Renal cortex interstitium (tissue), 11 donors: ENCODE measurements around the gene PIGK. TPM values are rescaled to one million over a fixed set of nuclear protein-coding genes. Genes with fewer than 3 reads are reported as not detected.
A peak's percentile ranks its signal among the peaks of the same experiment; 100 is the strongest.
"Not testable (repeated sequence)": the region's sequence is repeated elsewhere in the genome, so short reads cannot be mapped to it uniquely, and the experiment has no call there.

Source experiments
- DNase-seq, 11 donors: peaks; one replicate each; pipeline ENCODE4 v3.0.0-alpha.2; 2013; ENCODE audit warnings: low read depth in 9 of 11, low spot score in 4 of 11; ENCODE audit errors: extremely low read depth in 1 of 11
- polyA plus RNA-seq, 3 donors: library from polyadenylated mRNA; unstranded; fragments of 120-200 nt; gene quantifications; one replicate each; pipeline ENCODE4 v1.2.1, GENCODE V29; 2013; ENCODE audit not compliant: insufficient read length in 3 of 3

PIGK gene
- polyA plus RNA-seq, 3 donors, result 42.3 to 49.0 (median 43.9) TPM

DNA sequence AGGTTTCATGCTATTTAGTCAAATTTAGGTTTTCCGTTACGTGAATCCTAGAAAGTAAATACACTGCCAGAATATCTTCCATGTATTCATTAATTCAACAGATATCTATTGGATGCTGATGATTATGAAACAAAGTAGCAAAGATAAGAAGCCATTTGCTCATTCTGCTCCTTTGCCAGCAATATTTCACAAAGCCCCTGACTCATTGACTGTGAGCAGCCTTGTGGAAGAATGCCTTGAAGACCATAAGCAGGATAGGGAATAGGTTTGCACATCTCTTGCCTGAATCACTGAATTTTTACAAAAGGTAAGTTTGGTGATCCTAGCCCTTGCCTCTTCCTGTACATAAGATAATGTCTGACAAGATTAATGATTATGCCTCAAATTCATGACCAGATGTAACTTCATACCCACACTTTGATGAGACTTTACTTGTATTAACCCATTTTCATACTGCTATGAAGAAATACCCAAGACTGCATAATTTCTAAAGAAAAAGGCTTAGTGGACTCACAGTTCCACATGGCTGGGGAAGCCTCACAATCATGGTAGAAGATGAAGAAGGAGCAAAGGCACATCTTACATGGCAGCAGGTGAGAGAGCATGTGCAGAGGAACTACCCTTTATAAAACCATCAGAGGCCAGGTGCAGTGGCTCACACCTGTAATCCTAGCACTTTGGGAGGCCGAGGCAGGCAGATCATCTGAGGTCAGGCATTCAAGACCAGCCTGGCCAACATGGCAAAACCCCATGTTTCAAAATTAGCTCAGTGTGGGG is 1.6 kb upstream of the PIGK start:
- no peak for DNase-seq

DNA sequence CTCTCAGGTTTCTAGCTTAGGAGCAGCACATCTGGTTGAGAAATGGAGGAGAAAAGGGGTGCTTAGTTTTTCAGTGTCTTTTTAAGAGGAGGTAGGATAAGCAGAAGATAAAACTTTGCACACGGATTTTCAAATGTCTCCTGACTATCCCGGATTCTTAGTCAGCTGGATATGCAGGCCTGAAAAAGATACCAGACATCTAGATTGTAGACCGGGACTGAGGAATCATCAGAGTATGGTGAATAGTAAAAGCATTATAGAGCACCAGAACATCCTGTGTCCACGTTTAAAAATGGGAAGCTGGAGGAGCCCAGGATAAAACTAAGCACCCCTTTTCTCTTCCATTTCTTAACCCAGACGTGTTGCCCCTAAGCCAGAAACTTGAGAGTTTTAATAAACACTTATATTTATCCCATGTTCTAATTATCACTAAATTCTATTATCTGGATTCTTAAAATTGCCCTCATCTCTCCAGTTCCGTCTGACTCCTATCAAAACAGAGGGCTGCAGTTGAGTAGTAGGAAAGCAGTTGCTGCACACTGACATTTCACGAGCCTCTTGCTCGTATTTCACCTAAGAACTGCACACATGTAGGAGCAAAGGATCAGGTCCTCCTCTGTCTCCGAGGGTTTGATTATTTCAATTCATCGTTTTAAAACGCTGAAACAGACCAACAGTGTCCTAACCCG is 609 bp downstream of the PIGK start:
- DNase-seq, result peak in 2 of 11 donors; percentile 2 to 7

DNA sequence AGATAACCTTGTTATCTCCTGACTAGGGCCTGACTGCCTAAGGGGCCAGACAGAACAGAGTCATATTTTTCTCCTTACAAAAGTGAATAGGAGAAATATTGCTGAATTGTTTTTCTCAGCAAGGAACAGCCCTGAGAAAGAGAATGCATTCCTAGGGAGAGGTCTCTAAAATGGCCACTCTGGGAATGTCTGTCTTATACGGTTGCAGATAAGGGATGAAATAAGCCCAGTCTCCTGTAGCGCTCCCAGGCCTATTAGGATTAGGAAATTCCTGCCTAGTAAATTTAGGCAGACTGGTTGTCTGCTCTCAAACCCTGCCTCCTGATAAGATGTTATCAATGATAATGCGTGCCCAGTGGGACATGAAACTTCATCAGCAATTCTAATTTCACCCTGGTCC is 15.2 kb downstream of the PIGK start:
- not testable (repeated sequence) for DNase-seq

DNA sequence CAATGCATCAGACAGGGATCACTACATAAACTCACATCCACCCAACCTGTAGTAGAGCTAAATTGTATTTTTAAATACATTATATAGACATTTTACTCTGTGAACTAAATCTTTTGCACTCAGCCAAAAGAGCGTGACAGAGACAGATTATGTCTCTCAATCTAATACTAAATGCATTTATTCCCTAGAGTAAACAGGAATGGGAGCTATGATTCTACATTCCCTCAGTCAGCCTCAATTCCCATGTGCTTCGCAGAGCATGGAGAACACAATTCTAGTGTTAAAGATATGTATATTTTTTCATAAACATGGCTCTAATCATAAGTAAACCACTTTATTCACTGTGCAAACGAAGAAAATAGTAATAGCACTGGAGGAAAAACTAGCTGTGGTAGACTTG is 16.5 kb downstream of the PIGK start:
- DNase-seq, result no peak

DNA sequence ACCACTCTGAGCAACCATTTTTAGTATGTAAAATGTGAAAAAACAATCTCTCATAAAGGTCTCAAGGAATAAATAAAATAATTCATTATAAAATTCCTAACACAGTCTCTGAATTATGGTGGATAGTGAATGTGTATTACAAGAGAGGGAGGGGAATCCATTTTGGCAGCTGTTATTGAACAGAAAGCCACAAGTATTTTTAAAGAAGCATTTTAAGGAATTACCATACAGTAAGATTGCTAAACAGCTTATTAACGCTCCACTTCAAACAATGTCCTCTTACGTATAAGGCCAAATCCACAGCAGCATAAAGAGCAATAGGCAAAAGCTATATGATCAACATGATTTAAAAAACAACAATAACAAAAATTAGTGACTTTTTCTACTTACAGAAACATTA is 18.4 kb downstream of the PIGK start:
- DNase-seq, result no peak

DNA sequence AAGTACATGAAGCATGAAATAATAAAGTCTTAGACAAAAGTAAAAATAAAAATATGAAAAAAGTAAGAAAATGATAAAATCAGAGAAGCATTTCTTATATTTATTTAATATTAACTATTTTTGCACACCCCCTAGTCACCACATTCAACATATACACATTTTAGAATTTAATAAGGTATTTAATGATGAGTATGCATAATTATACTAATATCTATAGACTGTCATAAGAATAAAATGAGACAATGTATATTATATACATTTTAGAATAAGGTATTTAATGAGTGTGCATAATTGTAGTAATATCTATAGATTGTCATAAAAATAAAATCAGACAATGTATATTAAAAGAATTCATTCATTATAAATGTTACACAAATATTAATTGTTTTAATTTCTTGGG is 18.9 kb downstream of the PIGK start:
- no peak for DNase-seq

DNA sequence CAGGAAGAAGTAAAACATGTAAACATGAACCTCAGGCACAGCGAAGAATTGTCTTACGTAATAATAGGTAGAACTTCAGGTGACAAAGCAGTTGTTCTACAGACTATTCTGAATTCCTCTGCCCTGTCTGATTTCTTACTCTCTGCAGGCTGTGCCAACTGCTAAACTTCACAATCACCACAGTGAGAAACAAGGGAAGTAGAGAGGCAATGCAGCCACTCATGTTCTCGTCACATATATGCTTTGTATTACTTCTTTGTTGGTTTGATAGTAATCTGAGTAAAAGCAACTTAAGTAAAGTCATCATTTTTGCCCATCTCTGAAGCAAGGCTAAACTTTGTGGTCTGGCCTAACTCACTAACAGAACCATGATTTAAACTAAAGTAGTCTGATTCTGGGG is 21.9 kb downstream of the PIGK start:
- DNase-seq, result no peak

DNA sequence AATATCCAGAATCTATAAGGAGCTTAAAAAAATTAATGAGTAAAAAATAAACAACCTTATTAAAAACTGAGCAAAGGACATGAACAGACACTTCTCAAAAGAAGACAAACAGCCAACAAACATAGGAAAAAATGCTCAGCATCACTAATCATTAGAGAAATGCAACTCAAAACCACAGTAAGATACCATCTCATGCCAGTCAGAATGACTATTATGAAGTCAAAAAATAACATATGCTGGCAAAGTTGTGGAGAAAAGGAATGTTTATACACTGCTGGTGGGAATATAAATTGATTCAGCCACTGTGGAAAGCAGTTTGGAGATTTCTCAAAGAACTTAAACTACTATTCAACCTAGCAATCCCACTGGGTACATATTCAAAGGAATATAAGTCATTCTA is 25.3 kb downstream of the PIGK start:
- no peak for DNase-seq

DNA sequence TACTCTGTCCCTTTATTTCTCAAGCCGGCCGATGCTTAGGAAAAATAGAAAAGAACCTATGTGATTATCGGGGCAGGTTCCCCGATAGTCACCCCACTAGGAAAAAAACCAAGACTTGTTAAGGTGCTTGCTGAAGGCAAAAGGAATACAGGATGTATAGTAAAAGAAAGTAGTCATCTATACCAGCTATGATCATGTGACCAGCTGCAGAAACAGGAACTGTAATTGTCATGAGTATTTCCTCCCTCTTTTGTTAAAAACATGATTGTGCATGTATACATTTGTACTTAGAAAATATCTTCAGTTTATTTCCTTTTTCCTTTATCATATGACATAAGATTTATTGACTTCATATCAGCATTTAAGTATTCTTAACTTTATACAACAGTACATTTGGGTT is 30.5 kb downstream of the PIGK start:
- no peak for DNase-seq

DNA sequence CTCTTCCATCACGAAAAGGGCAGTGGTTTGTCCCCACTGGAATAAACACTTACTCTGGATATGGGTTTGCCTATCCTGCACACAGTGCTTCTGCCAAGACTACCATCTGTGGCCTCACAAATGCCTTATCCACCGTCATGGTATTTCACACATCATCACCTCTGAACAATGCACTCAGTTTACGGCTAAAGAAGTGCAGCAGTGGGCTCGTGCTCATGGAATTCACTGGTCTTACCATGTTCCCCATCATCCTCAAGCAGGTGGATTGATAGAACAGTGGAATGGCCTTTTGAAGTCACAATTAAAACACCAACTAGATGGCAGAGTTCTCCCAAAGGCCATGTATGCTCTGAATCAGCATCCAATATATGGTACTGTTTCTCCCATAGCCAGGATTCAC is 32.3 kb downstream of the PIGK start:
- not testable (repeated sequence) for DNase-seq

DNA sequence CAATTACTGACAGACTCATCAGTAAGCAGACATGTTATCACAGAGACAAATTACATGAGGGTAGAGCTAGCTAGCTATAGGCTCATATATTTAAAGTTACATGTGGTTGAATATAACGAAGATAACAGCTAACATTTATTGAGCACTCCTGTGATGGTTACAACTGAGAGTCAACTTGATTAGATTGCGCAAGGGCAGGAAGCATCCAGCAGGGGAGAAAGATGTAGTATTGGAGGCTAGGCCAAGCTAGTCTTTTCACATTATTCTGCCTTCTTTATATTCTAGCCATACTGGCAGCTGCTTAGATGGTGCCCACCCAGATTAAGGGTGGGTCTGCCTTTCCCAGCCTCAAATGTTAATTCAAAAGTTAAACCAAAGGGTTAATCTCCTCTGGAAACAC is 37.1 kb downstream of the PIGK start:
- no peak for DNase-seq

DNA sequence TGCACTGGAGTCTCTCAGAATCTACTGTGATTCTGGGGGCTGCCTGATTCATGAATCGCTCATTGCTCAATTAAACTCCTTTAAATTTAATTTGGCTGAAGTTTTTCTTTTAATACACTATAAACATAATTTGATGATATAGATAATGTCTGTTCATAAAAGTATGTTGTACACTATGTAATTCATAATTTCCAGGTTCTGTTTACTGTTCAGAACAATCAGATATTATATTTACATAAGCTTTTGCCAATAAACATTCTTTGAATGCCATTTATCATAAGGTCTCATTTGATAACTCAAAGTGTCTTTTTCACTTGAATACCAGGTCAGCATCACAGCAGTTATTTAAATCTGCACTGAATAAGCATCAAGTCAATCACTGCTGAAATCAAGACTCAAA is 39.6 kb downstream of the PIGK start:
- no peak for DNase-seq

DNA sequence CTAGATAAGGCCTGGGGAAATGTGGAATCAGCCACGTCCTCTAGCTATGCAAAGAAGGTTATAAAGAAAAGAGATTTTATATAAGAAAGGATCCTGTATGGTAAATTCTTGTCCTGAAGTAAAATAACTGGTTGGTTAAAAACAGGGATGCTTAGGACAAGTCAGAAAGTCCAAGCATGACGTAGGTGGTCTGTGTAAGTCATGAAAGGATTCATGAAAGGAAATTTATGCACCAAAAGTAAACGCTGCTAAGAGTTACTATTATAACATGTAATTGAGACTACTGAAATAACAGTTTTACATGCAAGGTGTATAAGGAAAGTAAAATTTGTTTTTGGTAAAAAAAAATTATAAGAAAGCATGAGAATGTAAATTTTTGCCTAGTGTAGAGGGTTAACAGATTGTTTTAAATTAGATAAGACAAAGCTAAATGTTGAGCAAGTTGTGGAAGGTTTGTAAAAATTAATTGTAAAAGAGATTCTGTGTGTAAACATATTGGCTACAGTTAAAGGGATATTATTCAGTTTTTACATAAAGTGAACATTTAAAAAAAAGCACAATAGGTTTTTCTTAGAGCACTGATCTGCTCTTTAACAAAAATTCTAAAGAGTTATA is 43.9 kb downstream of the PIGK start:
- no peak for DNase-seq

DNA sequence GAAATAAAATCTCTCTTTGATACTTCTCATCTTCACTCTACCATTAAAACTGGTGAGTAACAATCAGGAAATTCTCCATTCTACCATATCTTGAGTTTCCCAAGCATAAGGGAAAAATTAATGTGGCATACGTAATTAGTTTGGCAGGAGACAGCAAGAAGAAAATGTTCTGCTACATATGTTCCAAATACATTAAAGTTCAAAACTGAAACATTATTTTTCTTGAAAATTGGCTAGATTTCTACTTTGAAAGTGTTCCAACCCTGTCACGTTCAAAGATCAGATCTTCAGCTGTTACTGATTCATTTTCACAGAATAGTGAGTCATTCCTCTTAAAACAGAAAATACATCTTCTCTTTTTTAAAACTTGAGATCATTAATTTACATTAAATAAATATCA is 48.5 kb downstream of the PIGK start:
- DNase-seq, result peak in 3 of 11 donors; percentile 17 to 33 (median 18)

DNA sequence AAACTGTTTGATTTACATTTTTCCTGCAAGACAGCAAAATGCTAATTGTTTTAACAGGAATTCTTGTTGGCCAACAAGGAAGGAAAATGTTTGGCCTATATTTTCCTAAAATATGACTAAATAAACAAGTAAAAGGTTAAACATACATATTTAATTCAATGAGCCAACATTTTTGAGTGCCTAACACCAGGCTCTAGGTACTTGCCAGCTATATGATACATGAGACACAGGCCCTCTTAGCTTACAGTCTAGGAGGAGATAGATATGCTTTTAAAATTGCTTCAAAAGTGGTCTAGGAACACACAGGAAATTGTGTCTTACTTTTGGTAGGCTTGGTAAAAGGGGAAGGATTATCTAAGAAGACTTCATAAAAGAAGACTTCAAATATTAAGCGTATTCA is 50.9 kb downstream of the PIGK start:
- no peak for DNase-seq

DNA sequence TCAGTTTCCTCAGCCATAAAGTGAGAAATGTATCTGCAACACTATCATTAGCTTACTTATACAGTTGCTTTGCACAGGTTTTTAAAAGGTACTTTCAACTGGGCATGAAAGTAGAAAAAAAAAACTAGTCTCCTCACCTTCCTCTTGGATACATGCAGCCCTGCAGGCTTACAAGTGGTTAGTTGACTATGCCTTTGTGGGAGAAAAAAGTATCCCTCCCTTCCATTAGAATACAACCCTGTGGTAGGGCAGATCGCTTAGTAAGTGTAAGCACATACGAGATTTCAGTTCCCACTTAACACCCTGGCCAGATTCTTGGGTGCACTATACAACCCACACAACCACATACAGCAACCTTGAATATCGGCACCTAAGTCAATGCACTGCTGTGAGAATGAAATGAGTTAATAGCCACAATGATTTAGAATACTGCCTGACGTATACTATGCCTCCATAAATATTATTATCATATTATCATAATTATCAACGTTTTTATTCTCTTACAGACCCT is 54.7 kb downstream of the PIGK start:
- DNase-seq, result no peak

DNA sequence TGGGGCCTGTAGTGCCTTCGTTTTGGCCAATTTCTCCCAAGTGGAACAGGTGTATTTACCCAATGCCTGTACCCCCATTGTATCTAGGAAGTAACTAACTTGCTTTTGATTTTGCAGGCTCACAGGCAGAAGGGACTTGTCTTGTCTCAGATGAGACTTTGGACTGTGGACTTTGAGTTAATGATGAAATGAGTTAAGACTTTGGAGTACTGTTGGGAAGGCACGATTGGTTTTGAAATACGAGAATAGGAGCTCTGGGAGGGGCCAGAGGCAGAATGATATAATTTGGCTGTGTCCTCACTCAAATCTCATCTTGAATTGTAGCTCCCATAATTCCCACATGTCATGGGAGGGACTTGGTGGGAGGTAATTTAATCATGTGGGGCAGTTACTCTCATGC is 59.5 kb downstream of the PIGK start:
- not testable (repeated sequence) for DNase-seq

DNA sequence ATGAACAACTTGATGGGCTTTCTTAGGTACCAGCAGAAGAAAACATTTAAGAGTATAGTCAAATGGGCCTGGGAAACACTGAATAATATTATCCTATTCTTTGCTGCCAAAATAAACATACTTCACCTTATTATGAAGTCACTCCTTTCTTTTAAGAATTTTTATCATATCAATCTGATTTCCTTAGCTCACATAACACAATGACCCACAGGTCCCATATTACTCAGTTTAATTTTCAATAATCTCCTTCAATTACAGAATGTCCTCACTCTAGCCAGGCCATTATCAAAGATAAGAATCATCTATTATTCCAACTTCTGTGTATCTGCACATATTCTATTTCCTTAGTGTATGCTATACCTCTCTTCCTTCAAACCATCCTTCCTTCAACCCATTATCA is 63.0 kb downstream of the PIGK start:
- no peak for DNase-seq

DNA sequence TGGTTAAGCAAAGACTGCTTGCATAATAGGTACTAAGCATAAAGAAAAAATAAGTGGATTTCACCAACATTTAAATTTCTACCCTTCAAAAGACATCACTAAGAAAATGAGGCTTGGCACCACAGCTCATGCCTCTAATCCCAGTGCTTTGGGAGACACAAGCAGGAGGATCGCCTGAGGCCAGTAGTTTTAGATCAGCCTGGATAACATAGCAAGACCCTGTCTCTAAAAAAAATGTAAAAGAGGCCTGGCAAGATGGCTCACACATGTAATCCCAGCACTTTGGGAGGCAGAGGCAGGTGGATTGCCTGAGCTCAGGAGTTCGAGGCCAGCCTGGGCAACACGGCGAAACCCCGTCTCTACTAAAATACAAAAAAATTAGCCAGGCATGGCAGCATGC is 73.0 kb downstream of the PIGK start:
- DNase-seq, result no peak

DNA sequence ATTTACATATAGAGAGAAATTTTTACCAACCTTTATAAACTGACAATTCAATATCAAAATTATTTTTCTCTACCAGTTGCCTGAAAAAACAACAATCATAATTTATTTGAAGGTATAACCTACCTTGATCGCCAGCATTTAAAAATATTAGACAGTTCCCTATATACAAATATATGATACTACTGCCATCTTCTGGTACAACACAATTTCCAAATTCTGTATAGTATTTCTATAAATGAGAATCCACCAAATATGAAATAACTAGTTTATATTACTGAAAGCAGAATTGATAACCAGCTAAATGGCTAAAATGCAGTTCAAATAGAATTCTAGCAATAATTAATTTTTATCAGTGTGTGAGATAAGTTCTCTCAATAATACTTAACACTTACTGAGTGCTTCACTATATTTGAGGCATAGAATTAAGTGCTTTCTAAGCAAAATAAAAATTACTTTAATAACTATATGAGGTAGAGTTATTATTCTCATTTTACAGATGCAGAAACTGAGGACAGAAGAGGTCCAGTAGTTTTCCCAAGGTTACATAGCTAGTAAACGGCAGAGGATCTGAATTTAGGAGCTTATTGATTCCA is 75.6 kb downstream of the PIGK start:
- DNase-seq, result no peak
